Immature natural killer cell (primary cell): Measurements from ENCODE around the gene MARK4. TPM values are rescaled to one million over a fixed set of nuclear protein-coding genes. Genes with fewer than 3 reads are reported as not detected.

Experiments used
- DNase-seq, 3 donors: peaks; one replicate each; pipeline ENCODE4 v3.0.0; 2022; ENCODE audit warnings: mixed read lengths in 1 of 3
- H3K27ac Mint-ChIP-seq, 6 donors: one replicate each; pipeline ENCODE4 v1.8.0; 2020; ENCODE audit warnings: mixed read lengths in 6 of 6, mild to moderate bottlenecking in 5 of 6, inconsistent platforms in 4 of 6, moderate library complexity in 3 of 6
- H3K27me3 Mint-ChIP-seq, 3 donors: one replicate each; pipeline ENCODE4 v1.8.0; 2020 to 2021; ENCODE audit warnings: low read depth in 3 of 3, mild to moderate bottlenecking in 3 of 3, mixed read lengths in 3 of 3, moderate library complexity in 3 of 3, inconsistent platforms in 1 of 3
- H3K36me3 Mint-ChIP-seq, 3 donors: one replicate each; pipeline ENCODE4 v1.8.0; 2020; ENCODE audit warnings: mixed read lengths in 3 of 3, inconsistent platforms in 2 of 3, mild to moderate bottlenecking in 2 of 3
- H3K4me1 Mint-ChIP-seq, 2 donors: one replicate each; pipeline ENCODE4 v1.8.0; 2020; ENCODE audit warnings: inconsistent platforms in 2 of 2, mild to moderate bottlenecking in 2 of 2, mixed read lengths in 2 of 2, moderate library complexity in 1 of 2
- H3K4me3 Mint-ChIP-seq, 5 donors: one replicate each; pipeline ENCODE4 v1.8.0; 2020; ENCODE audit warnings: mild to moderate bottlenecking in 5 of 5, mixed read lengths in 5 of 5, inconsistent platforms in 3 of 5, moderate library complexity in 3 of 5
- H3K9me3 Mint-ChIP-seq, 6 donors: one replicate each; pipeline ENCODE4 v1.8.0; 2020; ENCODE audit warnings: mild to moderate bottlenecking in 6 of 6, mixed read lengths in 6 of 6, inconsistent platforms in 4 of 6, moderate library complexity in 3 of 6
- polyA plus RNA-seq, 3 donors: library from polyadenylated mRNA; unstranded; fragments of 300-500 nt; fragmentation: Illumina TruSeq; gene quantifications; one replicate each; pipeline ENCODE4 v1.2.3, GENCODE V29; 2021

The MARK4 gene
- polyA plus RNA-seq, 3 donors from 2014 or later: 1.6 TPM; not detected in 2

- Mint-ChIP-seq H3K27ac (peak overlapping the region in 3 of 6 donors; percentile 3 to 24 (median 4)), H3K4me1 (peaks cover 32 to 37% of the 10 kb centered on the region in 2 donors), H3K4me3 (peak overlapping the region; percentile 26 to 69 (median 33)), H3K36me3 (no peaks in the 10 kb centered on the region), H3K9me3 (no peaks in the 10 kb centered on the region), H3K27me3 (peaks cover 0 to 8% (median 2%) of the 10 kb centered on the region in 3 donors)
- DNase-seq: no peak
These were observed 1.6 kb upstream of the MARK4 start for GRCh38 chr19:45249261-45250033.

- Mint-ChIP-seq H3K27ac (peak overlapping the region; percentile 35 to 93 (median 88)), H3K27me3 (peaks cover 0 to 4% (median 2%) of the 10 kb centered on the region in 3 donors), H3K4me3 (peak overlapping the region; percentile 85 to 91 (median 89)), H3K36me3 (no peaks in the 10 kb centered on the region), H3K4me1 (peaks cover 37 to 40% of the 10 kb centered on the region in 2 donors), H3K9me3 (no peaks in the 10 kb centered on the region)
- no peak for DNase-seq
These were observed 747 bp upstream of the MARK4 start for GRCh38 chr19:45250216-45250831.

GRCh38 chr19:45251452-45252354 is 632 bp downstream of the MARK4 start:
- H3K4me1 Mint-ChIP-seq: peaks cover 42 to 47% of the 10 kb centered on the region in 2 donors
- DNase-seq: peak in 2 of 3 donors; percentile 4 to 13
- peak overlapping the region in 5 of 6 donors; percentile 57 to 88 (median 75) for H3K27ac Mint-ChIP-seq

GRCh38 chr19:45253396-45254027 is 2.4 kb downstream of the MARK4 start:
- Mint-ChIP-seq H3K27ac (peak overlapping the region; percentile 66 to 88 (median 74)), H3K36me3 (no peaks in the 10 kb centered on the region), H3K4me1 (peaks cover 44 to 46% of the 10 kb centered on the region in 2 donors), H3K4me3 (peak overlapping the region; percentile 75 to 86 (median 80)), H3K9me3 (peaks cover 0 to 2% (median 0%) of the 10 kb centered on the region in 6 donors), H3K27me3 (peaks cover 2 to 5% (median 3%) of the 10 kb centered on the region in 3 donors)
- DNase-seq: peak in 1 of 3 donors; percentile 11

More at GRCh38 chr19:45251452-45252354, 632 bp downstream of the MARK4 start:
- Mint-ChIP-seq H3K4me3 (peak overlapping the region; percentile 75 to 86 (median 80)), H3K36me3 (no peaks in the 10 kb centered on the region), H3K9me3 (peaks cover 0 to 2% (median 0%) of the 10 kb centered on the region in 6 donors), H3K27me3 (peaks cover 0 to 4% (median 3%) of the 10 kb centered on the region in 3 donors)

- DNase-seq: peak in 1 of 3 donors; percentile 5
- peak overlapping the region; percentile 64 to 88 (median 70) for H3K27ac Mint-ChIP-seq
- peaks cover 43 to 44% of the 10 kb centered on the region in 2 donors for H3K4me1 Mint-ChIP-seq
- peak overlapping the region; percentile 75 to 86 (median 80) for H3K4me3 Mint-ChIP-seq
- peaks cover 3 to 5% (median 3%) of the 10 kb centered on the region in 3 donors for H3K27me3 Mint-ChIP-seq
- H3K9me3 Mint-ChIP-seq: peaks cover 0 to 2% (median 0%) of the 10 kb centered on the region in 6 donors
- H3K36me3 Mint-ChIP-seq: no peaks in the 10 kb centered on the region
These were observed 3.0 kb downstream of the MARK4 start for GRCh38 chr19:45254044-45254531.

- Mint-ChIP-seq H3K4me1 (peaks cover 40 to 41% of the 10 kb centered on the region in 2 donors), H3K4me3 (no peak overlapping the region), H3K27me3 (peaks cover 3 to 4% (median 3%) of the 10 kb centered on the region in 3 donors), H3K9me3 (peaks cover 0 to 2% (median 0%) of the 10 kb centered on the region in 6 donors), H3K36me3 (no peaks in the 10 kb centered on the region), H3K27ac (no peak overlapping the region)
- no peak for DNase-seq
These were observed 4.6 kb downstream of the MARK4 start for GRCh38 chr19:45255611-45256157.

- Mint-ChIP-seq H3K4me3 (no peak overlapping the region), H3K27ac (no peak overlapping the region), H3K9me3 (peaks cover 0 to 2% (median 0%) of the 10 kb centered on the region in 6 donors), H3K36me3 (no peaks in the 10 kb centered on the region), H3K27me3 (peaks cover 2 to 3% (median 3%) of the 10 kb centered on the region in 3 donors), H3K4me1 (peaks cover 36 to 37% of the 10 kb centered on the region in 2 donors)
- DNase-seq: no peak
These were observed 5.8 kb downstream of the MARK4 start for GRCh38 chr19:45256836-45257235.

- Mint-ChIP-seq H3K4me3 (no peak overlapping the region), H3K36me3 (no peaks in the 10 kb centered on the region), H3K9me3 (peaks cover 0 to 2% (median 0%) of the 10 kb centered on the region in 6 donors), H3K27me3 (peaks cover 2 to 3% (median 3%) of the 10 kb centered on the region in 3 donors), H3K27ac (no peak overlapping the region), H3K4me1 (peaks cover 18% of the 10 kb centered on the region in 2 donors)
- no peak for DNase-seq
These were observed 7.8 kb downstream of the MARK4 start for GRCh38 chr19:45258862-45259261.

- H3K4me3 Mint-ChIP-seq: no peak overlapping the region
- H3K4me1 Mint-ChIP-seq: no peaks in the 10 kb centered on the region
- no peak overlapping the region for H3K27ac Mint-ChIP-seq
- H3K36me3 Mint-ChIP-seq: peaks cover 0 to 4% (median 3%) of the 10 kb centered on the region in 3 donors
- DNase-seq: no peak
- H3K9me3 Mint-ChIP-seq: no peaks in the 10 kb centered on the region
- peaks cover 1 to 3% (median 2%) of the 10 kb centered on the region in 3 donors for H3K27me3 Mint-ChIP-seq
These were observed 11.5 kb downstream of the MARK4 start for GRCh38 chr19:45262570-45262969.

- no peak overlapping the region for H3K27ac Mint-ChIP-seq
- no peak overlapping the region for H3K4me3 Mint-ChIP-seq
- H3K27me3 Mint-ChIP-seq: peaks cover 1 to 3% (median 2%) of the 10 kb centered on the region in 3 donors
- no peak for DNase-seq
- H3K4me1 Mint-ChIP-seq: no peaks in the 10 kb centered on the region
- H3K9me3 Mint-ChIP-seq: no peaks in the 10 kb centered on the region
- H3K36me3 Mint-ChIP-seq: peaks cover 0 to 4% (median 3%) of the 10 kb centered on the region in 3 donors
These were observed 11.9 kb downstream of the MARK4 start for GRCh38 chr19:45263013-45263412.

GRCh38 chr19:45264781-45265317 is 13.8 kb downstream of the MARK4 start:
- H3K9me3 Mint-ChIP-seq: no peaks in the 10 kb centered on the region
- peaks cover 0 to 4% (median 3%) of the 10 kb centered on the region in 3 donors for H3K36me3 Mint-ChIP-seq
- no peaks in the 10 kb centered on the region for H3K4me1 Mint-ChIP-seq
- H3K4me3 Mint-ChIP-seq: no peak overlapping the region
- no peak overlapping the region for H3K27ac Mint-ChIP-seq
- H3K27me3 Mint-ChIP-seq: peaks cover 0 to 1% (median 0%) of the 10 kb centered on the region in 3 donors
- no peak for DNase-seq

- DNase-seq: no peak
- H3K27me3 Mint-ChIP-seq: peaks cover 0 to 1% (median 0%) of the 10 kb centered on the region in 3 donors
- H3K27ac Mint-ChIP-seq: peak overlapping the region in 1 of 6 donors; percentile 51
These were observed 14.3 kb downstream of the MARK4 start for GRCh38 chr19:45265375-45265774.

More at GRCh38 chr19:45265375-45265774, 14.3 kb downstream of the MARK4 start:
- peaks cover 0 to 4% (median 3%) of the 10 kb centered on the region in 3 donors for H3K36me3 Mint-ChIP-seq
- no peak overlapping the region for H3K4me3 Mint-ChIP-seq
- H3K9me3 Mint-ChIP-seq: no peaks in the 10 kb centered on the region
- H3K4me1 Mint-ChIP-seq: no peaks in the 10 kb centered on the region
